Measurements from ENCODE around the gene CBR1. TPM values are rescaled to one million over a fixed set of nuclear protein-coding genes. Genes with fewer than 3 reads are reported as not detected.

CBR1 gene
- total and polyA plus RNA-seq, 2 donors (not counting 1 experiment from before 2014, with no cell fraction given) = 12.4 to 14.4 TPM

GRCh38 chr21:36080386-36080785 lies 10.6 kb downstream of the CBR1 start:
- no peaks in the 10 kb centered on the region for H3K79me2 ChIP-seq (ENCODE audit: control insufficient read depth, insufficient read depth, low read length)
- POLR2A ChIA-PET = interaction anchor here (1.0 kb wide), 1 partner anchor 16 kb away, joined by 9 read pairs; no protein-coding TSS in a partner anchor
- H3K4me3 ChIP-seq (ENCODE audit: control extremely low read depth in 1 of 5, extremely low read depth in 1 of 5, insufficient read depth in 1 of 5, low read depth in 2 of 5, low read length in 4 of 5) = no peak overlapping the region
- no peaks in the 10 kb centered on the region for H3K9me3 Mint-ChIP-seq (ENCODE audit: insufficient read depth)
- ATAC-seq (ENCODE audit: low read depth) (no peak), DNase-seq (no peak)
- no peaks in the 10 kb centered on the region for H3K36me3 ChIP-seq (replicated peaks in 1 of 2; ENCODE audit: control extremely low read depth in 1 of 2, control insufficient read depth in 1 of 2, extremely low read depth in 1 of 2, insufficient read depth in 2 of 2, low read length in 1 of 2)
- H3K4me3 Mint-ChIP-seq = no peak overlapping the region
- H3K27me3 ChIP-seq (replicated peaks in 1 of 4; ENCODE audit: control extremely low read depth in 1 of 4, control insufficient read depth in 3 of 4, insufficient read depth in 4 of 4, low read length in 3 of 4) = no peaks in the 10 kb centered on the region
- peaks cover 26 to 29% of the 10 kb centered on the region in 2 donors for H3K4me1 ChIP-seq (ENCODE audit: control insufficient read depth in 2 of 2, insufficient read depth in 2 of 2, low read length in 2 of 2)
- peaks cover 36% of the 10 kb centered on the region for H3K4me1 Mint-ChIP-seq
- no peak overlapping the region for H3K4me2 ChIP-seq (replicated peaks; ENCODE audit: low read depth, low read length, poor library complexity, severe bottlenecking)
- H3K27me3 Mint-ChIP-seq = no peaks in the 10 kb centered on the region
- CTCF ChIA-PET = interaction anchor here (0.7 to 1.8 kb wide), 4 partner anchors 8 to 40 kb away, joined by 3 to 4 read pairs (median 3); no protein-coding TSS in a partner anchor
- no peaks in the 10 kb centered on the region for H4K20me1 ChIP-seq (ENCODE audit: control insufficient read depth, insufficient read depth, low read length, poor library complexity, severe bottlenecking)
- no peak overlapping the region for H3K9ac ChIP-seq (ENCODE audit: low read length)
- no peak overlapping the region for H2AFZ ChIP-seq (ENCODE audit: insufficient read depth, low read depth, low read length, poor library complexity, severe bottlenecking)
- no CpG with 5 or more reads among the region's 1 CpG for WGBS (ENCODE audit: insufficient coverage)
- peaks cover 0 to 3% (median 0%) of the 10 kb centered on the region in 3 donors for H3K9me3 ChIP-seq (ENCODE audit: control extremely low read depth in 1 of 3, control insufficient read depth in 2 of 3, insufficient read depth in 1 of 3, low read length in 2 of 3)
- H3K27ac ChIP-seq (ENCODE audit: low read length in 2 of 2) = no peak overlapping the region
- no peak overlapping the region for H3K27ac Mint-ChIP-seq
- TF ChIP-seq EZH2 (IDR thresholded peaks at IDR 0.05; ENCODE audit: borderline replicate concordance, insufficient read depth, low read depth, low read length, poor library complexity, severe bottlenecking) = no peak
- TF ChIP-seq, protein P1, sequence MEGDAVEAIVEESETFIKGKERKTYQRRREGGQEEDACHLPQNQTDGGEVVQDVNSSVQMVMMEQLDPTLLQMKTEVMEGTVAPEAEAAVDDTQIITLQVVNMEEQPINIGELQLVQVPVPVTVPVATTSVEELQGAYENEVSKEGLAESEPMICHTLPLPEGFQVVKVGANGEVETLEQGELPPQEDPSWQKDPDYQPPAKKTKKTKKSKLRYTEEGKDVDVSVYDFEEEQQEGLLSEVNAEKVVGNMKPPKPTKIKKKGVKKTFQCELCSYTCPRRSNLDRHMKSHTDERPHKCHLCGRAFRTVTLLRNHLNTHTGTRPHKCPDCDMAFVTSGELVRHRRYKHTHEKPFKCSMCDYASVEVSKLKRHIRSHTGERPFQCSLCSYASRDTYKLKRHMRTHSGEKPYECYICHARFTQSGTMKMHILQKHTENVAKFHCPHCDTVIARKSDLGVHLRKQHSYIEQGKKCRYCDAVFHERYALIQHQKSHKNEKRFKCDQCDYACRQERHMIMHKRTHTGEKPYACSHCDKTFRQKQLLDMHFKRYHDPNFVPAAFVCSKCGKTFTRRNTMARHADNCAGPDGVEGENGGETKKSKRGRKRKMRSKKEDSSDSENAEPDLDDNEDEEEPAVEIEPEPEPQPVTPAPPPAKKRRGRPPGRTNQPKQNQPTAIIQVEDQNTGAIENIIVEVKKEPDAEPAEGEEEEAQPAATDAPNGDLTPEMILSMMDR (IDR thresholded peaks at IDR 0.05) = no peak
- intact Hi-C loops (cut with micrococcal nuclease) = no loop called here

- no peak overlapping the region for H3K4me3 Mint-ChIP-seq
- POLR2A ChIA-PET = no interaction called here
- intact Hi-C loops (cut with micrococcal nuclease) = no loop called here
- Histone ChIP-seq H2AFZ (ENCODE audit: insufficient read depth, low read depth, low read length, poor library complexity, severe bottlenecking) (no peak overlapping the region), H3K27ac (ENCODE audit: low read length in 2 of 2) (no peak overlapping the region), H3K79me2 (ENCODE audit: control insufficient read depth, insufficient read depth, low read length) (no peaks in the 10 kb centered on the region), H3K36me3 (replicated peaks in 1 of 2; ENCODE audit: control extremely low read depth in 1 of 2, control insufficient read depth in 1 of 2, extremely low read depth in 1 of 2, insufficient read depth in 2 of 2, low read length in 1 of 2) (no peaks in the 10 kb centered on the region), H3K9me3 (ENCODE audit: control extremely low read depth in 1 of 3, control insufficient read depth in 2 of 3, insufficient read depth in 1 of 3, low read length in 2 of 3) (peaks cover 0 to 3% (median 0%) of the 10 kb centered on the region in 3 donors), H3K9ac (ENCODE audit: low read length) (no peak overlapping the region), H3K4me2 (replicated peaks; ENCODE audit: low read depth, low read length, poor library complexity, severe bottlenecking) (no peak overlapping the region), H4K20me1 (ENCODE audit: control insufficient read depth, insufficient read depth, low read length, poor library complexity, severe bottlenecking) (no peaks in the 10 kb centered on the region), H3K27me3 (replicated peaks in 1 of 4; ENCODE audit: control extremely low read depth in 1 of 4, control insufficient read depth in 3 of 4, insufficient read depth in 4 of 4, low read length in 3 of 4) (no peaks in the 10 kb centered on the region), H3K4me3 (ENCODE audit: control extremely low read depth in 1 of 5, extremely low read depth in 1 of 5, insufficient read depth in 1 of 5, low read depth in 2 of 5, low read length in 4 of 5) (no peak overlapping the region), H3K4me1 (ENCODE audit: control insufficient read depth in 2 of 2, insufficient read depth in 2 of 2, low read length in 2 of 2) (peaks cover 20 to 23% of the 10 kb centered on the region in 2 donors)
- no peaks in the 10 kb centered on the region for H3K27me3 Mint-ChIP-seq
- CTCF ChIA-PET = interaction anchor here (0.9 to 1.8 kb wide), 5 partner anchors 13 to 43 kb away, joined by 3 to 4 read pairs (median 3); partner anchors contain the start of gene SETD4
- H3K27ac Mint-ChIP-seq = no peak overlapping the region
- ATAC-seq (ENCODE audit: low read depth) = no peak
- TF ChIP-seq EZH2 (IDR thresholded peaks at IDR 0.05; ENCODE audit: borderline replicate concordance, insufficient read depth, low read depth, low read length, poor library complexity, severe bottlenecking) = no peak
- TF ChIP-seq, protein P1 (IDR thresholded peaks at IDR 0.05) = no peak
- DNase-seq = no peak
- no peaks in the 10 kb centered on the region for H3K9me3 Mint-ChIP-seq (ENCODE audit: insufficient read depth)
- peaks cover 24% of the 10 kb centered on the region for H3K4me1 Mint-ChIP-seq
- no CpG with 5 or more reads among the region's 3 CpGs for WGBS (ENCODE audit: insufficient coverage)
Observed at GRCh38 chr21:36082237-36082664, 12.4 kb downstream of the CBR1 start.

Measured in B cell (primary cell).